ENCODE results near the gene MON2. TPM values are rescaled to one million over a fixed set of nuclear protein-coding genes. Genes with fewer than 3 reads are reported as not detected.

Gene MON2
- total RNA-seq, 1 experiment from 2014 or later, result 17.4 TPM

DNA sequence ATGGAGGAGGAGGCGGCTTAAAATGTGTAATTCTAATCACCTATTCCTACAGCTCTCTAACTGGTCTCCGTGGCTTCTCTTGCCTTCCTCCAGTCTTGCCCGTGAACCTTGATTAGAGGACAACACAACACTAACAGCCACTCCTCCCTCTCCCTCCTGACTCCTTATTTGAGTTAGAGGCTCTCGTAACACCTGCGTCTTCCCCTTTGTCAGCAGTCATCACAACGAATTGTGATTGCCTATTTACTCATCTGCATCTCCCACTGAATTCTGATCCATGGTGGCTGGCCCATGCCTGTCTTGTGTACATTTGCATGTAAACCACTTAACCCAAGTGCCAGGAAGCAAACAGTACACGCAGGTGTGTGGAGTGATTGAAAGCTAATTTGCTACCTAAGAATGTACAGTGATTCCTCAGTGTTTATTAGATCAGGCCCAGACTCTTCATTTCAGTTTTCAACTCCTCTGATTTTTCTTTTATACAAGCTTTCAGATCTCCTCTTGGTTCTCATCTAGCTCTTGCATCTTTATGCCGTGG is 154.5 kb downstream of the MON2 start:
- no peak for DNase-seq (ENCODE audit: low read depth in 1 of 2, low spot score in 2 of 2)
- peaks cover 7% of the 10 kb centered on the region for H3K4me1 ChIP-seq (replicated peaks)
- H3K27me3 ChIP-seq (replicated peaks), result no peaks in the 10 kb centered on the region
- H3K4me3 ChIP-seq, result no peak overlapping the region
- no peaks in the 10 kb centered on the region for H3K9me3 ChIP-seq (replicated peaks)
- peaks cover 5% of the 10 kb centered on the region; the same call in 1 of the 2 replicates for H3K36me3 ChIP-seq
- H3K27ac ChIP-seq, result no peak overlapping the region

DNA sequence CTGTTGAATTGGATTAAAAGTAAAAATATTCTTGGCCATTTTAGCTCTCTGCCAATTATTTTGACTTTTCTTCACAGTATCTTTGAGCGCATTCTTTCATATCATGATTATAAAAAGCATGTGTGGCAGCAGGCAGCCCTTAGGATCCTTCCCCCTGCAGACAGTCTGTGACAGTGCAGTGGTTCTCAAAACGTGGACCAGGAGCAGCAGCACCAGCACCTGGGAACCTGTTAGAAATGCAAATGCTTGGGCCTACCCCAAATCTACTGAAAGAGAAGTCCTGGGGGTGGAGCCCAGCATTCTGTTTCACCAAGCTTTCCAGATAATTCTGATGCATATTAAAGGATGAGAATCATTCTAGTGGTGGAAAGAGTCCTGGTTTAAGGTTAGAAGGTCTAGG is 155.6 kb downstream of the MON2 start:
- peaks cover 7% of the 10 kb centered on the region for H3K4me1 ChIP-seq (replicated peaks)
- H3K27me3 ChIP-seq (replicated peaks), result no peaks in the 10 kb centered on the region
- H3K4me3 ChIP-seq, result no peak overlapping the region
- no peaks in the 10 kb centered on the region for H3K9me3 ChIP-seq (replicated peaks)
- no peak for DNase-seq (ENCODE audit: low read depth in 1 of 2, low spot score in 2 of 2)
- no peaks in the 10 kb centered on the region for H3K36me3 ChIP-seq
- H3K27ac ChIP-seq, result no peak overlapping the region

DNA sequence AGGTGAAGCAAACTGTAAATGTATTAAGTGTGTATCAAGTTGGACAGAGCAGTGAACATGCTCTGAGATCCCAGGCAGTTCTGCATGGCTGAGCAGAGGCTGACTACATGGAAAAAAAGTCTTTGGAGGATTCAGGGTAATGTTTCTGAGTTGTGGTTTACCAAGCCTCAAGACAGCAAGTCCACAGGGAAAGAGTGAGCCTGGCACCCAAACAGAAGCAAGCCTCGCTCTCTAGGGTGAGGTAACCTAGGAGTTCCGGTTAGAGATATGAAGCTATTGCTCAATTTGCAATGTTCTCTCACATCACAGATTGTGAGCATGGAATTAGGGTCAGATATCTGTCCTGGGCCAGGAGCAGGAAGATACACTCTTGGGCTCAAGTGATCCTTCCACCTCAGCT is 158.6 kb downstream of the MON2 start:
- no peak overlapping the region for H3K4me3 ChIP-seq
- no peak overlapping the region for H3K27ac ChIP-seq
- no peaks in the 10 kb centered on the region for H3K36me3 ChIP-seq
- peaks cover 22% of the 10 kb centered on the region for H3K4me1 ChIP-seq (replicated peaks)
- no peak for DNase-seq (ENCODE audit: low read depth in 1 of 2, low spot score in 2 of 2)
- no peaks in the 10 kb centered on the region for H3K9me3 ChIP-seq (replicated peaks)
- H3K27me3 ChIP-seq (replicated peaks), result no peaks in the 10 kb centered on the region

DNA sequence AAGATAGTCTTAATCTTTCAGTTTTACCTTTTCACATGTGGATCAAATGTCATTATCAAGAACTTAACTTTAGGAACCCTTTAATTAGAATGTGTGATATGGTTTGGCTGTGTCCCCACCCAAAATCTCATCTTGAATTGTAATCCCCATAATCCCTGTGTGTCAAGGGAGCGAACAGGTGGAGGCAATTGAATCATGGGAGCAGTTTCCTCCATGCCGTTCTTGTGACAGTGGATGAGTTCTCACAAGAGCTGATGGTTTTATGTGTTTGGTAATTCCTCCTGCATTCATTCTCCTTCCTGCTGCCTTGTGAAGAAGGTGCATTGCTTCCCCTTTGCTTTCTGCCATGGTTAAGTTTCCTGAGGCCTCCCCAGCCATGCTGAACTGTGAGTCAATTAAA is 160.6 kb downstream of the MON2 start:
- DNase-seq (ENCODE audit: low read depth in 1 of 2, low spot score in 2 of 2), result no peak
- Histone ChIP-seq H3K4me3 (no peak overlapping the region), H3K27me3 (replicated peaks) (no peaks in the 10 kb centered on the region), H3K27ac (no peak overlapping the region), H3K4me1 (replicated peaks) (peaks cover 35% of the 10 kb centered on the region), H3K9me3 (replicated peaks) (no peaks in the 10 kb centered on the region), H3K36me3 (no peaks in the 10 kb centered on the region)

DNA sequence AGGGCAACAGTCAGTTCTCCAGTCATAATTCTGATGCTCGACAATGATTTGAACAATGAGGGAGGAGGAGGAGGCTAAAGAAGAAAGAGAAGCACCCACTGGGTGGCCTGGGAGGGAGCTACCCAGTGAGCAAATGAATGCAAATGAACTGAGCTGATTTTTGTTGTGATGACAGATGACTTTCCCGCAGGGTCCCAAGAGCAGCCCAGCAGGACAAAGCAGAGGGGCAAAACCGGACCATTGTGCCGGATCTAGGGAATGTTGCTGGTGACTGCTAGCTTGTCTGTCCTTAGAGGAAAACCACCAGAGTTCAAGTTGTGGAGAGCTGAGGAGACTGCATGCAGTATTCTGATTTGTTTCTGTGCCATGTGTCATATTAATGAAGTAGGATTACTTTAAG is 162.8 kb downstream of the MON2 start:
- no peak overlapping the region for H3K27ac ChIP-seq
- peak in 1 of 2 experiments; percentile 49 for DNase-seq (ENCODE audit: low read depth in 1 of 2, low spot score in 2 of 2)
- no peak overlapping the region for H3K4me3 ChIP-seq
- H3K36me3 ChIP-seq, result no peaks in the 10 kb centered on the region
- H3K9me3 ChIP-seq (replicated peaks), result no peaks in the 10 kb centered on the region
- peaks cover 34% of the 10 kb centered on the region for H3K4me1 ChIP-seq (replicated peaks)
- no peaks in the 10 kb centered on the region for H3K27me3 ChIP-seq (replicated peaks)

DNA sequence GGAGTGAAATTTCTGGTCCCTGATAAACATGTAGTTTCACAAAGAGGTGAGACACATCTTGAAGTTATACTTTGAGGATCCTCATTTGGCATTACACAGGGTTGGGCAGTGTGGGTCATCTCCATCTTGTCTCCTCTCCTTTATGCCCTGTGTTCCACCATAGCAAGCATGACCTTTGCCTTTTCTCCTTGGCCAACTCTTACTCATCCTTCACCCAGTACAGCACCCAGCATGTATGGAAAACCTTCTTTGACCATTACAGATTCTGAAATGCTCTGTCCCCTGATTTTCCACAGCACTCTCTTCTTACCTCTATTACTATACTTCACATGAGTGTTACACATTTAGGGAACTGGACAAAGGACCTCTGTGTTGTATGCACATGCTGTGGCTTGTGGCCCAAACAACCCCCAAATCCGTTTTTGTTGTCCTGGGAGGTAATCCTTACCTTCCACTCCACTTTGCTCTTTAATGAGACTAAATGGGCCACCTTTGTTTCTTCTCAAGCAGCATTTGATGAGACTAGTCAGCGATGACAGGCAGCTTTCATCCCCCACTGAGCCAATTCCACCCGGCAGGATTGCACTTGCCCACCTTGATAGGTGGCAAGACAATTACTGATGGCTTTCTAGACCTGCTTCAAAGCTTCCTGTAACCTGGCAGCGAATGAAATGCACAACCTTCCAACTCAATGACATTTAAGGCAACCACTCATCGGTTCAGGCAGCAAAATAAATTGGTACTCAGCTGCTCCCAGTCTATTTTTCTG is 163.5 kb downstream of the MON2 start:
- no peak overlapping the region for H3K27ac ChIP-seq
- H3K9me3 ChIP-seq (replicated peaks), result no peaks in the 10 kb centered on the region
- no peaks in the 10 kb centered on the region for H3K36me3 ChIP-seq
- no peak overlapping the region for H3K4me3 ChIP-seq
- no peaks in the 10 kb centered on the region for H3K27me3 ChIP-seq (replicated peaks)
- DNase-seq (ENCODE audit: low read depth in 1 of 2, low spot score in 2 of 2), result no peak
- H3K4me1 ChIP-seq (replicated peaks), result peaks cover 34% of the 10 kb centered on the region

DNA sequence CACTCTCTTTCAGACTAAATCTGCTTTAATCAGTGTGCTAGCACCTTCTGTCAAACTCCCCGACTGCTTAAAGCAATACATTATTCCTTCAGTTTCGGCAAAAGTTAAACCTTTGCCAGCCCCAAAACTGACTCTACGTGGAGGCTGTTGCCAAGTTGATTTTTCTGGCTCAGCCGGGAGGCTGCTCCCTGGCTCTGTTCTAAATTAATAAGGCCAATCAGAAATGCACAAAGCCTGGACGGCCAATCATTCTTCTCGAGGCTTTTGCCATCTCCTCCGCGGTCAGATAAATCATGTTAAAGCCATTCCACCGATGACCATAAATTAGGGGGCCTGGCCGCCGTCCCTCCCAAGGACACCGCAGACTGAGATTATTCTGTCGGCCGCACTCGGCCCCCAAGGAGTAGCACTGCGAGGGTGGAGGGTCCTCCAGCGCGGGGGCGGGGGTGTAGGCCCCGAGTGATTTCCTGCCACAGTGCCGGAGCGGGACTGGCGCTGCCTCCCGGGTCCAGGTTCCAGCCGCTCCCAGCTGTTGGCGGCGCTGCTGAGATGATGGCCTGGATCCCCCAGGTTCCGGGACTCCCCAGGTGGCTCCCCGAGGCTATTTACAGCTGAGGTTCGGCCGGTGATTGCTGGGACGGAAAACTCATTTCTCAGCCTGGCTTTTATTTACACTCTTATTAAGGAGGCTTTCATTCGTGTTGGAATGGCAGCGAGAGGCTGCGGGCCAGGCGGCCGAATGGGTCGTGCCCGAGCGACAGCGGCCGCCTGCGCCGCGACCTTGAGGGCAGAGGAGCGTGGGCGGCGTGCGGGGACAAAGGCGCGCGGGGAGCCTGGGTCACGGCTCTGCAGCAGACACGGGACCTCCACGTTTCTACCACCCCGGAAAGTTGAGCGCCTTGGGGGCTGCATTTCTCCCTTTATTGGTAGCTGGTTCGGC is 165.1 kb downstream of the MON2 start:
- Histone ChIP-seq H3K36me3 (no peaks in the 10 kb centered on the region), H3K4me1 (replicated peaks) (peaks cover 34% of the 10 kb centered on the region), H3K4me3 (peak overlapping the region; percentile 39), H3K9me3 (replicated peaks) (no peaks in the 10 kb centered on the region), H3K27ac (peak overlapping the region; percentile 12; the same call in 1 of the 2 replicates), H3K27me3 (replicated peaks) (no peaks in the 10 kb centered on the region)
- DNase-seq (ENCODE audit: low read depth in 1 of 2, low spot score in 2 of 2), result peak; percentile 65 to 80

DNA sequence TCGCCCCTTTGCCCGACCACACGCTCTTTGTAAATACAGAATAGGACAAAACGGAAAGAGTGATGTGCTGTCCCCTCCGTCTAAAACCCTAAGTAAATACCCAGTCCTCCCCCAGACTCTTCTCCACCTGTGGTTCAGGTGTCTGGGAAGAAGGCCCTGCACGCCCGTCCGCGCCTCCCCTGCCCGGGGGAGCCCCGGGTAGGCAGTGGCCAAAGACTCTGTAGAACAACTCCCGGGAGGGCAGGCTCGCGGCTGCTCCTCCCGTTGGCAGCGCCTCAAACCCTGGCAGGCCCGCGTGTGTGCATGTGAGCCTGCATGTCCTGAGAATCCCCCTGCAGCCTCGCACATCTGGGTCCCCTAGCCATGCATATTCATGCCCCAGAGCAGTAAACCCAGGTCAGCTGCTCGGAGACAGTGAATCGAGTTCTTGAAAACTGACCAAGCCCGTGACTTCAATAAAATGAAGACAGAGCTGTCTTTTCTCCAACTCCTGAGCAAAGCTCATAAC is 165.8 kb downstream of the MON2 start:
- Histone ChIP-seq H3K27me3 (replicated peaks) (no peaks in the 10 kb centered on the region), H3K4me3 (peak overlapping the region; percentile 39), H3K4me1 (replicated peaks) (peaks cover 34% of the 10 kb centered on the region), H3K36me3 (no peaks in the 10 kb centered on the region), H3K27ac (0 out of 2 replicates have a peak overlapping the region, but pooled peaks have one; percentile 8), H3K9me3 (replicated peaks) (no peaks in the 10 kb centered on the region)
- peak in 1 of 2 experiments; percentile 18 for DNase-seq (ENCODE audit: low read depth in 1 of 2, low spot score in 2 of 2)

DNA sequence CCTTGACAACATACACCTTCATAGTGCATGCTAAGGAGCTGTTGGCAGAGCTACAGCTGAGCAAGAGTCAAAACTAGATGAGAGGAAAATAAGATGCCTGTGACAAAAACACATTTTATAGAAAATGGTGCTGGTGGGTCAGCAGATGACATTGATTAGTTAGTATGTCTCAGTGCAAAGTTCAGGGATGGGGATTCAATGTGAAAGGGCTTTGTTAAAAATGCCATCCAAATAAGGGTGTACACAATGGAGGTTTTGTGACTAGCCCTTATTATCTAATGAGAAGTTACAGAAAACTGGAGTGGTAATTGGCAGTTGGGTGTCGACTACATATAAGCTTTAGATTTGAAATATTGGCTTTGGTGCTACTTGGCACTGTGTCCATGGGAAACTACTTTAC is 169.0 kb downstream of the MON2 start:
- Histone ChIP-seq H3K9me3 (replicated peaks) (no peaks in the 10 kb centered on the region), H3K4me3 (no peak overlapping the region), H3K27ac (no peak overlapping the region), H3K4me1 (replicated peaks) (peaks cover 30% of the 10 kb centered on the region), H3K27me3 (replicated peaks) (no peaks in the 10 kb centered on the region), H3K36me3 (no peaks in the 10 kb centered on the region)
- no peak for DNase-seq (ENCODE audit: low read depth in 1 of 2, low spot score in 2 of 2)

DNA sequence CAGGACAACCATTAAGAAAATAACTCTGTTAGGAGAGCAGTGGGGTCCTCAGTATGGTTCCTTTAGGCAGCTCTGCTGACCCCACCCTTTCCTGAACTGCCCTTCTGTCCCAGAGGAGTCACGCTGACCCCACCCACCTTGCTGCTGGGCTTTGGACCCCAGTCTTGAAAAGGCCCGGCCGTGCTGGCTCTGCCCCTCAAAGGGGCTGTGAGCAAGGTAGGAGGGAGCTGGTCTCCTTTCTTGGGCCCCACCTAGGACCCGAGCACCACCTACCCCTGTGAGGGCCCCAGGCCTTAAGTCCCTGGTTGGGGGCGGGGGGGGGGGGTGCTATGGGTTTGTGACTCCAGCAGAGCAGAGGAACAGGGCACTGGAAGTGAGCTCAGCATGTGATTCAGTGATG is 171.1 kb downstream of the MON2 start:
- no peak overlapping the region for H3K4me3 ChIP-seq
- H3K27me3 ChIP-seq (replicated peaks), result no peaks in the 10 kb centered on the region
- no peak overlapping the region for H3K27ac ChIP-seq
- H3K36me3 ChIP-seq, result no peaks in the 10 kb centered on the region
- no peaks in the 10 kb centered on the region for H3K9me3 ChIP-seq (replicated peaks)
- no peak for DNase-seq (ENCODE audit: low read depth in 1 of 2, low spot score in 2 of 2)
- peaks cover 23% of the 10 kb centered on the region for H3K4me1 ChIP-seq (replicated peaks)

DNA sequence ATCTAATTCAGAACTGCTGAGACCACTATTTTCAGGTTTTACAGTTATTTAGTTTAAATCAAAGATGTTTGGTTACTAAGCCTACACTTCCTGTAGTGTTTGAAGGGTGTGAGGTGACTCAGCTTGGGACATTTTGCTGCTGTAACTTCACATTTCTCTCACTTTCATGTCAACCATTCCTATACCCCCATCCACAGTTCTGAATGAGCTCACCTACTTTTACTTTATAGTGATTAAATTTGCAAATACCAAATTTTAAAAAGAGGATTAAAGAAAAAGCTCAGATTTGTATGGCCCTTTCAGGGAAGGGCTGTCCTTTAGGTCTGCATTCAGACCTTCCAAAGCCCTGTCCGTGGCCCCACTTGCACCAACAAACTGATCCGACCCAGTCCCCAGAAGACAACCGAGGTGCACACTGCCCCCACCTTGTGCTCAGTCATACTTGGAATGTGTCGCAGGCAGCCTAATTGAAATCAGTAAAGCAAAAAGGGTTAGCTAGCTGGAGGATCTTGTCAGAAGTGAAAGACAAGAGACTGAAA is 174.4 kb downstream of the MON2 start:
- no peaks in the 10 kb centered on the region for H3K36me3 ChIP-seq
- H3K9me3 ChIP-seq (replicated peaks), result no peaks in the 10 kb centered on the region
- H3K27ac ChIP-seq, result peak overlapping the region; percentile 77
- peaks cover 22% of the 10 kb centered on the region for H3K4me1 ChIP-seq (replicated peaks)
- no peak overlapping the region for H3K4me3 ChIP-seq
- H3K27me3 ChIP-seq (replicated peaks), result no peaks in the 10 kb centered on the region
- DNase-seq (ENCODE audit: low read depth in 1 of 2, low spot score in 2 of 2), result peak in 1 of 2 experiments; percentile 60

DNA sequence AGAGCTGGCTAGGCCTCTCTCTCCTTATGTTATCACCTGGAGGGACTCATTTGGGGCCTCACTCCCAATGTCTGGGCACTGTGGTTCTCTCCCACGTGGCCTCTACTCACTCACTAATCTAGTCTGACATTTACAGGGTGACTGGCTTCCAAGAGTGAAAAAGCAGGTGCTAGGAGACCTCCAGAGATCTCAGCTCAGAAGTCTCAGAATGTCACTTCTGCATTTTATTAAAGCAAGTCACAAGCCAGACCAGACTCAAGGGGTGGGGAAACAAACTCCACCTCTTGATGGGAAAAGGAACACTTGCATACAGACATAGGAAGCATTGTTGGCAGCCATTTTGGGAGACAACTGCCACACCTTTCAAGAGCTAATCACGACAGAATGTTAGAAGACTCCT is 175.9 kb downstream of the MON2 start:
- peaks cover 22% of the 10 kb centered on the region for H3K4me1 ChIP-seq (replicated peaks)
- no peak overlapping the region for H3K27ac ChIP-seq
- H3K27me3 ChIP-seq (replicated peaks), result no peaks in the 10 kb centered on the region
- no peak for DNase-seq (ENCODE audit: low read depth in 1 of 2, low spot score in 2 of 2)
- no peaks in the 10 kb centered on the region for H3K9me3 ChIP-seq (replicated peaks)
- no peaks in the 10 kb centered on the region for H3K36me3 ChIP-seq
- no peak overlapping the region for H3K4me3 ChIP-seq

DNA sequence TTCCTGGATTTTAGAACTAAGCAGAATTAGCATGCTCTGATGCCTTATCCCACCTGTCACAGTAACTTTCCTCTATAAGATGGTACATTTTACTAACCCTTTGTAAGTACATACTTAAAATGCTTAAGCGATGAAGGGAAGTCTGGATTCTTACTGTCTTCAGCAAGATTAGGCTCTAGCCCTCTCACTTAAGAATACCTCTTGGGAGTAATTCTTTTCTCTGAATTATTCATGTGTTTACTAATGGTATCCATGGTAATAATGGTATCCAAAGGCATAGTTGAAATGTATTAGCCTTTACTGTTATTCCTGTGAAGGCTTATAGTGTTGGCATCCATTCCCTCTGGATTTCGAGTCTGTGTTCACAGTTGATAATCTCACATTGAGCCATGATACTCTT is 176.9 kb downstream of the MON2 start:
- Histone ChIP-seq H3K36me3 (no peaks in the 10 kb centered on the region), H3K9me3 (replicated peaks) (no peaks in the 10 kb centered on the region), H3K4me3 (no peak overlapping the region), H3K27ac (no peak overlapping the region), H3K27me3 (replicated peaks) (no peaks in the 10 kb centered on the region), H3K4me1 (replicated peaks) (peaks cover 22% of the 10 kb centered on the region)
- DNase-seq (ENCODE audit: low read depth in 1 of 2, low spot score in 2 of 2), result no peak

Measured in SJSA1 (cell line).